Tibial nerve (tissue), 4 donors: ENCODE results near the gene ZNF791. TPM values are rescaled to one million over a fixed set of nuclear protein-coding genes. Genes with fewer than 3 reads are reported as not detected.
"Not testable (repeated sequence)": the region's sequence is repeated elsewhere in the genome, so short reads cannot be mapped to it uniquely, and the experiment has no call there.

ENCODE experiments used
- DNase-seq, 2 donors: peaks; one replicate each; pipeline ENCODE4 v3.0.0-alpha.2; 2019; ENCODE audit warnings: low spot score in 2 of 2
- H3K27ac ChIP-seq, 4 donors: fragments of 200-600 bp; sonication (generic) in 3 of 4; one replicate each; pipeline ENCODE4 v1.5.1; 2017 to 2019; ENCODE audit warnings: mild to moderate bottlenecking in 1 of 4
- H3K27me3 ChIP-seq, 2 donors: fragments of 200-600 bp; sonication (generic) in 1 of 2; one replicate each; pipeline versions ENCODE4 v1.5.1 to v1.6.0; 2017 to 2019
- H3K36me3 ChIP-seq, 3 donors: fragments of 200-600 bp; sonication (generic); one replicate each; pipeline ENCODE4 v1.5.1; 2018 to 2019
- H3K4me1 ChIP-seq, 4 donors: fragments of 200-600 bp; sonication (generic) in 3 of 4; one replicate each; pipeline ENCODE4 v1.5.1; 2017 to 2019
- H3K4me3 ChIP-seq, 4 donors: fragments of 200-600 bp; sonication (generic) in 3 of 4; one replicate each; pipeline ENCODE4 v1.5.1; 2017 to 2019; ENCODE audit warnings: mild to moderate bottlenecking in 1 of 4, moderate library complexity in 1 of 4
- H3K9me3 ChIP-seq, 4 donors: fragments of 200-600 bp; sonication (generic) in 3 of 4; one replicate each; pipeline ENCODE4 v1.5.1; 2017 to 2019
- EP300 ChIP-seq, 2 donors: sonication (generic); formaldehyde crosslinking; IDR thresholded peaks; one replicate each; pipeline ENCODE4 v1.6.1; 2017; ENCODE audit warnings: antibody characterized with exemption in 2 of 2, mild to moderate bottlenecking in 1 of 2
- POLR2A ChIP-seq, 2 donors: fragments of 450-650 bp; IDR thresholded peaks; one replicate each; pipeline ENCODE4 v1.6.1; 2017; ENCODE audit warnings: antibody characterized with exemption in 2 of 2, mild to moderate bottlenecking in 2 of 2, moderate library complexity in 2 of 2
- WGBS, 2 donors: methylation state at CpG; one replicate each; pipeline ENCODE4 v1.1.5; 2018; 5-methylcytosine and 5-hydroxymethylcytosine counted together
- total RNA-seq, 4 donors: library from RNA; depleted of rRNA; stranded (reverse); fragments of >200 nt; gene quantifications; one replicate each; pipeline ENCODE4 v1.1.0, GENCODE V29; 2016
- TF ChIP-seq, protein P1 (sequence below), 5 experiments: fragments of 200-600 bp in 3 of 5; fragments of 450-650 bp in 2 of 5; sonication (generic) in 3 of 5; IDR thresholded peaks; one replicate each; pipeline ENCODE4 v1.5.1; 2016 to 2019; ENCODE audit warnings: antibody characterized with exemption in 5 of 5, mild to moderate bottlenecking in 3 of 5, moderate library complexity in 2 of 5

Gene ZNF791
- total RNA-seq, 4 donors from 2014 or later = 36.1 to 38.7 (median 37.6) TPM

DNA sequence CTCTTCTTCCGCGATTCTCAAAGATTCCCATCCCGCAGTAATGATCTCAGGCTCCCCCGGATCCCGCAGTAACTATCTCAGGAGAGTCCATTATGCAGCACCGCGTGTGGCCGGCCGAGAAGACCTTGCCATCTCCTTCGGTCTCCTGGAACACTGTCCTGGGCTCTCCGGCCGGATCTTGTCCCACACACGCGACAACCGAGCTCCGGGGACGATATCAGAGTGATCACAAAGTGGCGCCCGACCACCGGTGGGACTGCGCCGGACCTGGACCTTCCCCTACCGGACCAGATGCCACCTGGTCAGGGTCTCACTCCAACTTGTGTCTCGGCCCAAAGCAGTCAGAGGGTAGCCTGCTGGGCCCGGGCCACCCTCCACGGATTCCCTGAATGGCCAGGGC lies 31.8 kb downstream of the ZNF791 start:
- Histone ChIP-seq H3K27me3 (no peaks in the 10 kb centered on the region), H3K27ac (no peak overlapping the region), H3K4me3 (no peak overlapping the region), H3K36me3 (peaks cover 0 to 12% (median 0%) of the 10 kb centered on the region in 3 donors), H3K4me1 (peaks cover 0 to 14% (median 4%) of the 10 kb centered on the region in 4 donors), H3K9me3 (no peaks in the 10 kb centered on the region)
- DNase-seq = no peak
- WGBS, 2 donors = 93 to 94% methylated on average over 26 of the region's 26 CpGs
- TF ChIP-seq, protein P1, sequence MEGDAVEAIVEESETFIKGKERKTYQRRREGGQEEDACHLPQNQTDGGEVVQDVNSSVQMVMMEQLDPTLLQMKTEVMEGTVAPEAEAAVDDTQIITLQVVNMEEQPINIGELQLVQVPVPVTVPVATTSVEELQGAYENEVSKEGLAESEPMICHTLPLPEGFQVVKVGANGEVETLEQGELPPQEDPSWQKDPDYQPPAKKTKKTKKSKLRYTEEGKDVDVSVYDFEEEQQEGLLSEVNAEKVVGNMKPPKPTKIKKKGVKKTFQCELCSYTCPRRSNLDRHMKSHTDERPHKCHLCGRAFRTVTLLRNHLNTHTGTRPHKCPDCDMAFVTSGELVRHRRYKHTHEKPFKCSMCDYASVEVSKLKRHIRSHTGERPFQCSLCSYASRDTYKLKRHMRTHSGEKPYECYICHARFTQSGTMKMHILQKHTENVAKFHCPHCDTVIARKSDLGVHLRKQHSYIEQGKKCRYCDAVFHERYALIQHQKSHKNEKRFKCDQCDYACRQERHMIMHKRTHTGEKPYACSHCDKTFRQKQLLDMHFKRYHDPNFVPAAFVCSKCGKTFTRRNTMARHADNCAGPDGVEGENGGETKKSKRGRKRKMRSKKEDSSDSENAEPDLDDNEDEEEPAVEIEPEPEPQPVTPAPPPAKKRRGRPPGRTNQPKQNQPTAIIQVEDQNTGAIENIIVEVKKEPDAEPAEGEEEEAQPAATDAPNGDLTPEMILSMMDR (IDR thresholded peaks at IDR 0.05) = no peak

DNA sequence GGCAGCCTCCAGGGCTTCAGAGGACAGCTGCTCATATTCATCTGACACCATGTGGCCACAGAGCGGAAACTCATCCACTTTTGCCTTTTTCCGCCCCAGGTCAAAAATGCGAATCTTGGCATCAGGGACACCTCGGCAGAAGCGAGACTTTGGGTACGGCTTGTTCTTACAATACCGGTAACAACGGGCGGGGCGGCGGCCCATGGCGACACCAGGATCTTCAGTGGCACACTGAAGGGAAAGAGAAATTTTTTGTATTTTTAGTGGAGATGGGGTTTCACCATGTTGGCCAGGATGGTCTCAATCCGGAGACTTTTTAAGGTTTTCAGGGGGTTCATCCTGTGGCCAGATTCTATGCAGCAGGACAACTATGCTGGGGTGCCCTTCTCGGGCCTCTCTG lies 33.0 kb downstream of the ZNF791 start:
- H3K9me3 ChIP-seq, DNase-seq, H3K4me3 ChIP-seq, H3K27me3 ChIP-seq, H3K27ac ChIP-seq: not testable (repeated sequence)
- 94 to 95% methylated on average over 14 of the region's 14 CpGs for WGBS, 2 donors
- Histone ChIP-seq H3K4me1 (peaks cover 0 to 26% (median 11%) of the 10 kb centered on the region in 4 donors), H3K36me3 (peaks cover 0 to 12% (median 0%) of the 10 kb centered on the region in 3 donors)

DNA sequence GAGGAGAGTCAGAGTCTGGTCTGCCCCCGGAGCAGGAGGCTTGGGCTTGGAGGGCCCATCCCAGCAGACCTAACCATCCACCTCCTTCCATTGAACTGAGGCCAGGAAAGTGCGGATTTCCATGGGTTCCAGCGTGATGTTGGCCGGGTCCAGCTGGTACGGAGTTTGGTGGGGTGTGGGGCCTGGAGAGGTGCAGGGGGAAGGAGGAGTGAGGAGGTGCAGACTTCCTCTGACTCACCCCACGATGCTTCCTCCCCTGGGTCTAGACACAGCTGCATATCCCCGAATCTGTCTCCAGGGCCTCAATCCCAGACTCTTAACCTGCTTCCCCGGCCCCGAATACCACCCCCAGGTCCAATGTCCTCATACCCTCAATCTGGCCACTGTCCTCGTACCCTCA lies 35.8 kb downstream of the ZNF791 start:
- DNase-seq = no peak
- H3K4me1 ChIP-seq = peaks cover 0 to 16% (median 7%) of the 10 kb centered on the region in 4 donors
- no peak overlapping the region for H3K4me3 ChIP-seq
- WGBS, 2 donors = 77 to 87% methylated on average over 10 of the region's 10 CpGs
- TF ChIP-seq POLR2A (IDR thresholded peaks at IDR 0.05) (no peak), EP300 (IDR thresholded peaks at IDR 0.05) (no peak)
- TF ChIP-seq, protein P1 (IDR thresholded peaks at IDR 0.05) = no peak
- H3K27ac ChIP-seq = no peak overlapping the region
- no peaks in the 10 kb centered on the region for H3K27me3 ChIP-seq
- H3K9me3 ChIP-seq = no peaks in the 10 kb centered on the region
- H3K36me3 ChIP-seq = peaks cover 0 to 18% (median 0%) of the 10 kb centered on the region in 3 donors

DNA sequence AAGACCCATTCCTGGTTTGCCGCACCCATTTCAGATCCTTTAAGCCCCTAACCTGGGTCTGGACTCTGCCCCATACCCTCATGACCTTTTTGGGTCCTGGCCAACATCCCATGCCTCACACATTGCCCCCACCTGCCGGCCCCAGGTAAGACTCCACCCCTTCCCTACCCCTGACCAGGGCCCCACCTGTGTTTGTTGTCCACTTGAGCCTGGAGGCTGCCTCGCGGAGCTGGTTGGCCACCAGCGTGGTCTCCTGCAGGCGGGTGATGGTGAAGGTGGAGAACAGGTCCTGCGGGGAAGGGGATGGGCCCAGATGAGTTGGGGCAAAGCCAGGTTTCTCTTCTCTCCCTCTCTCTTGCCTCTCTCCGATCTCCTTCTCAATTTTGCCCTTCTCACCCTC lies 36.3 kb downstream of the ZNF791 start:
- Histone ChIP-seq H3K27me3 (no peaks in the 10 kb centered on the region), H3K4me3 (no peak overlapping the region), H3K27ac (no peak overlapping the region), H3K36me3 (peaks cover 0 to 23% (median 0%) of the 10 kb centered on the region in 3 donors), H3K9me3 (no peaks in the 10 kb centered on the region), H3K4me1 (peaks cover 0 to 16% (median 7%) of the 10 kb centered on the region in 4 donors)
- TF ChIP-seq, protein P1 (IDR thresholded peaks at IDR 0.05) = no peak
- TF ChIP-seq EP300 (IDR thresholded peaks at IDR 0.05) (no peak), POLR2A (IDR thresholded peaks at IDR 0.05) (no peak)
- DNase-seq = no peak
- WGBS, 2 donors = 67 to 84% methylated on average over 8 of the region's 8 CpGs

DNA sequence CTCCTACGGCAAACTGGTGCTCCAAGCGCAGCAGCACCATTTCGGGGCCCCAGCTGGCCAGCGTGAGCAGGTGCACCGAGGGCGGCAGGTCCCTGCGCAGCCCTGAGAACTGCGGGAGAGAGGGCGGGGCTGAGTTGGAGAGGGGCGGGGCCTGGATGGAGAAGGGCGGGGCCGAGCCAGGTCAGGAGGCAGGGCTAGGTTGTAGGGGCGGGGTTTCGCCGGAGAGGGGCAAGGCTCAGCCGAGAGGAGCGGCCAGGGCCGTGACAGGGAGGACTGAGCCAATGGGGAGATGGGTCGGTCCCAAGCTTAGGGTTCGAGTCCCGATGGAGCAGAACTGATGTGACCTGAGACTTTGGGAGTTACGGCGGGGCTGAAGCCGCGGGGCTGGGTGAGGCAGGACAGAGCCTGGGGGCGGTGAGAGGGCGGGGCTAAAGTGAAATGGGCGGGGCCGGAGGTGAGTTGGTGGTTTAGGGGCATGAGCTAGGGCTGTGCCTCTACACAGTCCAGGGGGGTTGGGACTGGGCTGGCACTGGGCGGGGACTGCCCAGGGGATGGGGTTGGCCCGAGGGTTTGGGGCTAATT lies 36.9 kb downstream of the ZNF791 start:
- 14 to 23% methylated on average over 30 of the region's 31 CpGs for WGBS, 2 donors
- Histone ChIP-seq H3K9me3 (no peaks in the 10 kb centered on the region), H3K4me3 (peak overlapping the region in 3 of 4 donors; percentile 4 to 40 (median 20)), H3K4me1 (peaks cover 0 to 16% (median 7%) of the 10 kb centered on the region in 4 donors), H3K27me3 (no peaks in the 10 kb centered on the region), H3K27ac (no peak overlapping the region), H3K36me3 (peaks cover 0 to 28% (median 0%) of the 10 kb centered on the region in 3 donors)
- TF ChIP-seq POLR2A (IDR thresholded peaks at IDR 0.05) = no peak
- TF ChIP-seq, protein P1 (IDR thresholded peaks at IDR 0.05) = no peak
- TF ChIP-seq EP300 (IDR thresholded peaks at IDR 0.05) = no peak
- peak in 1 of 2 donors; percentile 18 for DNase-seq
